ENCODE measurements around the gene FCMR.

FCMR gene

GRCh38 chr1:206957639-206958038 lies 35.9 kb upstream of the FCMR start:
- no peak overlapping the region for H2AFZ ChIP-seq (ENCODE audit: low read depth)
- H3K36me3 ChIP-seq (ENCODE audit: insufficient read depth), result no peaks in the 10 kb centered on the region
- no peak overlapping the region for H3K9ac ChIP-seq
- no peak overlapping the region for H3K4me2 ChIP-seq
- H3K27ac ChIP-seq, result no peak overlapping the region
- H3K79me2 ChIP-seq (ENCODE audit: insufficient read depth, low read depth), result no peaks in the 10 kb centered on the region
- H3K4me1 ChIP-seq (ENCODE audit: low read depth, poor library complexity, severe bottlenecking), result no peaks in the 10 kb centered on the region
- H4K20me1 ChIP-seq (ENCODE audit: insufficient read depth), result no peaks in the 10 kb centered on the region
- no peak overlapping the region for H3K4me3 ChIP-seq (IDR thresholded peaks at IDR 0.05; ENCODE audit: insufficient read depth, low read depth, low read length)
- no peaks in the 10 kb centered on the region for H3K27me3 ChIP-seq (ENCODE audit: insufficient read depth, low read depth)
- TF ChIP-seq, protein P1, sequence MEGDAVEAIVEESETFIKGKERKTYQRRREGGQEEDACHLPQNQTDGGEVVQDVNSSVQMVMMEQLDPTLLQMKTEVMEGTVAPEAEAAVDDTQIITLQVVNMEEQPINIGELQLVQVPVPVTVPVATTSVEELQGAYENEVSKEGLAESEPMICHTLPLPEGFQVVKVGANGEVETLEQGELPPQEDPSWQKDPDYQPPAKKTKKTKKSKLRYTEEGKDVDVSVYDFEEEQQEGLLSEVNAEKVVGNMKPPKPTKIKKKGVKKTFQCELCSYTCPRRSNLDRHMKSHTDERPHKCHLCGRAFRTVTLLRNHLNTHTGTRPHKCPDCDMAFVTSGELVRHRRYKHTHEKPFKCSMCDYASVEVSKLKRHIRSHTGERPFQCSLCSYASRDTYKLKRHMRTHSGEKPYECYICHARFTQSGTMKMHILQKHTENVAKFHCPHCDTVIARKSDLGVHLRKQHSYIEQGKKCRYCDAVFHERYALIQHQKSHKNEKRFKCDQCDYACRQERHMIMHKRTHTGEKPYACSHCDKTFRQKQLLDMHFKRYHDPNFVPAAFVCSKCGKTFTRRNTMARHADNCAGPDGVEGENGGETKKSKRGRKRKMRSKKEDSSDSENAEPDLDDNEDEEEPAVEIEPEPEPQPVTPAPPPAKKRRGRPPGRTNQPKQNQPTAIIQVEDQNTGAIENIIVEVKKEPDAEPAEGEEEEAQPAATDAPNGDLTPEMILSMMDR (conservative IDR thresholded peaks at IDR 0.05; ENCODE audit: low read depth, low read length), result no peak

GRCh38 chr1:206955476-206956451 lies 34.0 kb upstream of the FCMR start:
- H3K27ac ChIP-seq, result no peak overlapping the region
- H3K9ac ChIP-seq, result no peak overlapping the region
- no peaks in the 10 kb centered on the region for H3K36me3 ChIP-seq (ENCODE audit: insufficient read depth)
- H4K20me1 ChIP-seq (ENCODE audit: insufficient read depth), result no peaks in the 10 kb centered on the region
- H3K4me3 ChIP-seq (IDR thresholded peaks at IDR 0.05; ENCODE audit: insufficient read depth, low read depth, low read length), result no peak overlapping the region
- no peaks in the 10 kb centered on the region for H3K27me3 ChIP-seq (ENCODE audit: insufficient read depth, low read depth)
- no peaks in the 10 kb centered on the region for H3K4me1 ChIP-seq (ENCODE audit: low read depth, poor library complexity, severe bottlenecking)
- no peak overlapping the region for H2AFZ ChIP-seq (ENCODE audit: low read depth)
- no peaks in the 10 kb centered on the region for H3K79me2 ChIP-seq (ENCODE audit: insufficient read depth, low read depth)
- TF ChIP-seq, protein P1 (conservative IDR thresholded peaks at IDR 0.05; ENCODE audit: low read depth, low read length), result no peak
- H3K4me2 ChIP-seq, result no peak overlapping the region

GRCh38 chr1:206954459-206955342 lies 33.0 kb upstream of the FCMR start:
- H2AFZ ChIP-seq (ENCODE audit: low read depth), result no peak overlapping the region
- TF ChIP-seq, protein P1 (conservative IDR thresholded peaks at IDR 0.05; ENCODE audit: low read depth, low read length), result no peak
- no peak overlapping the region for H3K27ac ChIP-seq
- no peaks in the 10 kb centered on the region for H3K4me1 ChIP-seq (ENCODE audit: low read depth, poor library complexity, severe bottlenecking)
- H3K4me2 ChIP-seq, result no peak overlapping the region
- no peaks in the 10 kb centered on the region for H3K36me3 ChIP-seq (ENCODE audit: insufficient read depth)
- no peaks in the 10 kb centered on the region for H3K27me3 ChIP-seq (ENCODE audit: insufficient read depth, low read depth)
- no peak overlapping the region for H3K9ac ChIP-seq
- H3K79me2 ChIP-seq (ENCODE audit: insufficient read depth, low read depth), result no peaks in the 10 kb centered on the region
- H3K4me3 ChIP-seq (IDR thresholded peaks at IDR 0.05; ENCODE audit: insufficient read depth, low read depth, low read length), result no peak overlapping the region
- no peaks in the 10 kb centered on the region for H4K20me1 ChIP-seq (ENCODE audit: insufficient read depth)

GRCh38 chr1:206953626-206954025 lies 31.9 kb upstream of the FCMR start:
- Histone ChIP-seq H2AFZ (ENCODE audit: low read depth) (no peak overlapping the region), H4K20me1 (ENCODE audit: insufficient read depth) (no peaks in the 10 kb centered on the region), H3K79me2 (ENCODE audit: insufficient read depth, low read depth) (no peaks in the 10 kb centered on the region), H3K36me3 (ENCODE audit: insufficient read depth) (no peaks in the 10 kb centered on the region), H3K4me1 (ENCODE audit: low read depth, poor library complexity, severe bottlenecking) (no peaks in the 10 kb centered on the region), H3K27me3 (ENCODE audit: insufficient read depth, low read depth) (no peaks in the 10 kb centered on the region), H3K4me3 (IDR thresholded peaks at IDR 0.05; ENCODE audit: insufficient read depth, low read depth, low read length) (no peak overlapping the region), H3K4me2 (no peak overlapping the region), H3K27ac (no peak overlapping the region), H3K9ac (no peak overlapping the region)
- TF ChIP-seq, protein P1 (conservative IDR thresholded peaks at IDR 0.05; ENCODE audit: low read depth, low read length), result no peak

All from KMS-11 (cell line).